T-helper 1 cell treated with Interleukin-12 subunit alpha and Interleukin-12 subunit beta and Interleukin-4 antibody, amounts not matched to agents 30 ng/mL and 1 ng/mL, for 36 hours (primary cell): ENCODE results near the gene TMEM183A. TPM values are rescaled to one million over a fixed set of nuclear protein-coding genes. Genes with fewer than 3 reads are reported as not detected.

Experiments
- intact Hi-C: fragments of 100-400 bp; cut with micrococcal nuclease; formaldehyde crosslinking; loops from one replicate; pipeline ENCODE4 v1.15.1; 2024
- total RNA-seq: library from RNA; stranded (reverse); gene quantifications from 2 replicates; pipeline ENCODE4 v1.2.3, GENCODE V29; 2022

The TMEM183A gene
- total RNA-seq, 1 donor from 2014 or later: 66.3 TPM

- intact Hi-C loops: loop anchor here (1.0 to 5.0 kb wide), 12 partner anchors 20 to 1198 kb away; partner anchors contain the start of genes ADIPOR1, IPO9, KLHL12 and PCAT6
Observed at GRCh38 chr1:203026666-203027663, 19.8 kb downstream of the TMEM183A start.

DNA sequence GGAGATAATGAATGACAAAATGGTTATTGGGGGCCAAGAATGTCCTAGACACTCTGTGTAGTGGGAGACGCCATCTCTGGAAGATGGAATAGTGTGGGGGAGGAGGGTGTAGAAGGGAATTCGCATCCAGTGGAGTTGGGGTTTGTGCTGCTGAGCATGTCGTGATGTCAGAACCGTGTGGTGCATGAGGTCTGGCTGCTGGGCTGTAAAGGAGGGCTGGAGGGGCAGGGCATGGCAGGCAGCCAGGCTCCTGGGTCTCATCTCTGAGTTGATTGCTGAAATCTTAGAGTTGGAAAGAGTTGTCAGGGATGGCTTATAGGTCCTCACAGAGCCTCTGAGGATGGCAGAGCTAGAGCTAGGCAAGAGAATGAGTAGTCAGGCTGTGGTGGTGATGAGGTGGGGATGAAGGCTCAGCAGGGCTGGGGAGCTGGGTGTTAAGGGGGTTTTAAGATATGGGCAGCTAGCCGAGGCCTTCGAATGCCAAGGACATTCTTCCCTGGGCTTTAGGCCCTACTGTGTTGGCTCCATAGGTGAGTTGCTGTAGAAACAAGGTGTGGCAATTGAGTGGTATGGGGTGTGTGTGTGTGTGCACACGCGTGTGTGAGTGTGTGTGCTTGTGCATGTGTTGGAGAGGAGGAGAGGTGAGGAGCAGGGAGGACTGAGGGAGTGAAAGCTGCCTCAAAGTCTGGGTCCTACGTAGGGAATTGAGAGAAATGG, 21.1 kb downstream of the TMEM183A start:
- intact Hi-C loops: loop anchor here (5.0 kb wide), 2 partner anchors 216 to 299 kb away; partner anchors contain the start of gene PCAT6

DNA sequence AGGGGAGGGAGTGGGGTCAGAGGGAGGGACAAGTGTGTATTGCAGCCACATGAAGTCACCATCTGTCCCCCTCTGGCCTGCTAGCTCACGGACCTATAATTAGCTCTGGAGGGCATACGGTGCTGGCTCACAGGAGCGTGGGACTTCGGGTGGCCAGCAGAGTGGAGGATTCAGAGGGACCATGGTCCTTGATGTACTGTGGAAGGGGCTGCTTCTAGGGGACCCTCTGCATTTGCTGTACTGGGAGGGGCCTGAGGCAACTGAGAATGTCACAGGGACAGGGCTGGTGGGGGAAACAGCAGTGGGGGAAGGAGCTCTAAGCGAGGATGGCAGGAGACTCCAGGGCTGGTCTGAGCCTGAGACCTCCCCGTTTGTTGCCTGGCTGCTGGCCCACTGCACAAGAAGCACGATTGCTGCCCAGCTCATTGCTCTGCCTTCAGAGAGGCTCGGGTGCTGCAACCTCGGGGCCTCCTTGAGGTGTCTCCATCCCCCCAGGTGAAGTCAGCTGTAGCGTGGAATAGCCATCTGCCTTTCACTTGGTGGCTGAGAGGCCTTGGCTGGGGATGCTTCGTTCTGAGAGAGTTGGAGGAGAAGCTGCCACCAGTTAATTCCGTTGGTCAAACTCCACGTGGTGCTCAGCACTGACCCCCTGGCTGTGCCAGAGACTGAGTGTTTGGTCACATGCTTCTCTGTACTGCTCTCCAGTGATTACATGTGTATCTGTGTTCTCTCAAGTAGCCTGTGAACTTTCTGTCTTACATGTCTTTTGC, 21.8 kb downstream of the TMEM183A start:
- intact Hi-C loops: loop anchor here (5.0 kb wide), 2 partner anchors 217 to 298 kb away; partner anchors contain the start of gene PCAT6

DNA sequence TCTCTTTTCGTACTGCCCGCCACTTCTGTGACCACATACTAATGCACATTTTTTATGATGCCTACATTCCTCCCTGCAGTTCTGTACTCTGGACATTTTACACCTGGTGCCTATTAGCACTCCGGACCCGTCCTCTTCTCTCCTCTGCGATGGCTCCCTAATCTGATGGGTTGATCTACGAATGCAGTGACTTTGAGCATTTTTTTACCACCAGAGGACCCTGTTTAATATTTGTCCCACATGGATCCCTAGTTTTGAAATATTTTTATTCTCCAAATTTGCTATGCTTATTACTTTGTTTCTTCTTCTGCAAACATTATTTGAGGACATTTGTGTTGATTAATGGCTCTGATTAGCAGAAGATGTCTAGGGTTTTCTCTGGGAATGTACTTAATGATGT, 24.3 kb downstream of the TMEM183A start:
- intact Hi-C loops: no loop called here

- intact Hi-C loops: no loop called here
Observed at GRCh38 chr1:203033287-203033686, 26.1 kb downstream of the TMEM183A start.

- intact Hi-C loops: no loop called here
Observed at GRCh38 chr1:203033917-203034316, 26.7 kb downstream of the TMEM183A start.

DNA sequence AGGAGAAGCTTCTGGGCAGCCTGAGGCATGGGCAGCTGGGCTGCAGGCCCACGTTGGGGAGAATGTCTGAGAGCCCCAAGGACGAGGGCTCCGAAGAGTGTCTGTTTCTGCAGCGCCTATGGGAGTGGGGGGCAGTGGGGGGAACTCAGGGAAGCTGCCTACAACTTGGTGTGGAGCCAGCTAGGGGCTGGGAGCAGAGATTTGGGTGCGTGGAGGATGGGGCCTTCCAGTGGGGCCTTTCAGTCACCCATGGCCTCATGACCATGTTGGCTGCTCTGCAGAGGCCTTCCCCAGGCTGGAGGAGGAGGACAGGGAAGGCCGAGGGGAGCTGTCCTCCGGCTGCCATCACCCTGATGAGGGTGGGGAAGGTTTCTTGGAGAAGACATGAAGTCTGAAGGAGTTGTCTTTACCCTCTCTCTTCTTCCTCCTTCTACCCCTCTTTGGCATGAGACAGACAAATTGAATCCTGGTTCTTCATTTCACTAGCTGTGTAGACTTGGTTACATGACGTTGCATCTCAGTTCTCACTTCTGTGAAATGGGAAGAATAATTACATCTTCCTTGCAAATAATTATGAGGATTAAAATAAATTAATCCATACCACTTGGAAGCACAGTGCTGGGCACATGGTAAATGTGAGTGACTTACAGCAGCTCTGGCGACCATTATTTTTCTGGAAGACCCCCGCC, 27.4 kb downstream of the TMEM183A start:
- intact Hi-C loops: loop anchor here (5.0 kb wide), 1 partner anchor 308 kb away; no protein-coding TSS in a partner anchor

DNA sequence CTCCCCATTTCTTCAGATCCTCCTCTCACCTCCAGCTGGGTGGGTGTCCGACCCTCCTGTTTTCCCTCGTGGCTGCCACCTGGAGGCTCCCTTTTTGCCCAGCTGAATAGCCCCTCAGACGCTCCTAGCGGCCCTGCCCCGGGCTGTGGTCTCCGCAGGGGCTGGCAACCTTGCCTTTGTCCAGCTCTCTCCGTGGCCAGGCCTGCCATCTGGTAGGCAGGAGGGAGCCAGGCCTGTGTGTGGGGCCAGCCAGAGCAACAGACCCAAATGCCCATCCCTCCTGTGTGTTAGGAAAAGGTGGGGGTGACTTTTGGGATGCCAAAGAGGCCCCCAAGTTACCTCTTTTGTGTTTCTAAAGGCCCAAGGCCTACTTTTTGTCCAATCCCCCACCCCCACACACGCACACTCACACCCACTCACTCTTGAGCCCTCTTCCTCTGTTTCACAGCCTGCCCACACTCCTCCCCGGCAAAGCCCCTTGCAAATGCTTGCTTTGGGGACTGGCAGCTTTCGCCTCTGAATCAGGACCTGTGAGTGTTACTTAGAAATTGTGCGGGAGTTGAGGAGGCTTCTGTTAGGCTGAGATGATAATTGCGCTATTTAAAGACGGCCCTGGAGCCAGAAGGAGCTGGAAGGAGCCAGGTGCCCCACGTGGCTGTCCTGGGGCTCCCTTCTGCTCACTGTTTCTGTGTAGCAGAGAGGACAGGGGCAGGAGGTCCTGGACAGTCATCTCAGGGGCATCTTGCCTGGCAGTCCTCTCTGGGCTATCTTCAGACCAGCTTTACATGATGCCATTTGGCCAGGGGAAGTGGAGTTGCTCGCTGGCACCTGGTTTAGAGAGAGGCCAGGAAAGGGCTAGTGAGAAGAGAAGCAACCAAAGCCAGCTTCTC, 28.2 kb downstream of the TMEM183A start:
- intact Hi-C loops: loop anchor here (5.0 kb wide), 1 partner anchor 307 kb away; no protein-coding TSS in a partner anchor

DNA sequence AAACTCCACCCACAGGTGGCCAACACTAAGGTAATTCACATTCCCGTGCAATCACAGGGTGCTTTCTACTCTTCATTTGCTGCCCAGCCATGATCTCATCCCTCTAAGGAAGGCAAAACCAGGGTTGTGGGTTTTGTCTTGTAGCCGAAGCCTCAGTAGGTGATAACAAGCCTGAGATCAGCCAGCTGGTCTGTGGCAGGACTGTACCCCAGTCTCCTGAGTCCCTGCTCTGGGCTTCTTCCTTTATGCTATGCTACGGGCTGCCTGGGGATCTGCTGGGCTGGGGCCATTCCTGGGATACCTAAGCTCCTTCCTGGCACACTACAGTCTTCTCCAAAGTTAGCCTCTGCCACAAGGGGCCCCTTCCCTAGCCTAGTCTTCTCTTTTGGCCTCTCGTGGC, 29.0 kb downstream of the TMEM183A start:
- intact Hi-C loops: loop anchor here (5.0 kb wide), 1 partner anchor 306 kb away; no protein-coding TSS in a partner anchor

- intact Hi-C loops: loop anchor here (5.0 kb wide), 1 partner anchor 306 kb away; no protein-coding TSS in a partner anchor
Observed at GRCh38 chr1:203036537-203036936, 29.4 kb downstream of the TMEM183A start.

GRCh38 chr1:203037509-203038190, 30.5 kb downstream of the TMEM183A start:
- intact Hi-C loops: loop anchor here (5.0 kb wide), 1 partner anchor 305 kb away; no protein-coding TSS in a partner anchor

- intact Hi-C loops: loop anchor here (5.0 kb wide), 1 partner anchor 304 kb away; no protein-coding TSS in a partner anchor
Observed at GRCh38 chr1:203038217-203038741, 31.1 kb downstream of the TMEM183A start.

DNA sequence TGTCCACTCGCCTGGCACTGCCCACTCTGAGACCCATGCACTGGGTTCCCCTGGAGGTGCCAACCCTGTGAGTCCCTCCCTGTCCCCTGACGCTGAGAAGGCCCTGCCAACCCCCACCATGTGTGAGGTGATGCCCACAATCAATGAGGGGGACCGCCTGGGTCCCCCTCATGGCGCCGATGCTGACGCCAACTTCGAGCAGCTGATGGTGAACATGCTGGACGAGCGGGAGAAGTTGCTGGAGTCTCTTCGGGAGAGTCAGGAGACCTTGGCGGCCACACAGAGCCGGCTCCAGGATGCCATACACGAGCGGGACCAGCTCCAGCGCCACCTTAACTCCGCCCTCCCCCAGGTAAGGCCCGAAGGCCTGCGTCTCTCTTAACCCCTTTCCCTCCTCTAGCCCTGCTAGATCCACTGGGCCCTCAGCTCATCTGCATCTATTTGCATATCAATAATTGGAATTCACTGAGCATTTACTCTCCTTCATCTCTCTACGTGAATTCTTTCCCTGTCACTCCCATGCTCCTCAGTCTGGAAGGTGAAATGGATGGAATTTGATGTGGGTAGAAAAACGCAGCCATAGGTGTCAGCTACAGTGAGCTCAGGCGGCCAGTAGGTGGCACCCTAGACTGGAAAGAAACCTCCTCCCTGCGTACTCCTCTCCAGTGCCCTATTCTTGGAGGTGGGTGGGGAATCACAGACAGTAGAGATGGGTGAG, 31.9 kb downstream of the TMEM183A start:
- intact Hi-C loops: loop anchor here (1.0 to 5.0 kb wide), 4 partner anchors 133 to 303 kb away; no protein-coding TSS in a partner anchor

GRCh38 chr1:203039609-203040512, 32.7 kb downstream of the TMEM183A start:
- intact Hi-C loops: loop anchor here (1.0 to 5.0 kb wide), 4 partner anchors 132 to 302 kb away; no protein-coding TSS in a partner anchor

GRCh38 chr1:203040513-203041275, 33.5 kb downstream of the TMEM183A start:
- intact Hi-C loops: no loop called here
